Kidney epithelial cell (primary cell): Measurements from ENCODE around the gene JUNB. TPM values are rescaled to one million over a fixed set of nuclear protein-coding genes. Genes with fewer than 3 reads are reported as not detected.

Experiments used
- DNase-seq: peaks from one replicate; pipeline ENCODE4 v3.0.0-alpha.2; 2010; ENCODE audit warnings: low read depth
- H3K27me3 ChIP-seq: 2 replicates; pipeline ENCODE4 v1.6.0; 2011; ENCODE audit warnings: low read length; ENCODE audit not compliant: control insufficient read depth, insufficient read depth
- H3K36me3 ChIP-seq: 2 replicates; pipeline ENCODE4 v1.5.1; 2011; ENCODE audit warnings: low read length; ENCODE audit not compliant: control insufficient read depth, insufficient read depth
- H3K4me3 ChIP-seq: 2 replicates; pipeline ENCODE4 v1.5.1; 2011; ENCODE audit warnings: low read depth, mild to moderate bottlenecking, control low read depth, low read length
- total RNA-seq: library from RNA; depleted of rRNA; stranded (reverse); fragments of >200 nt; gene quantifications from 2 replicates; pipeline ENCODE4 v1.2.3, GENCODE V29; 2015
- TF ChIP-seq, protein P1 (sequence below): IDR thresholded peaks from 2 replicates; pipeline ENCODE4 v1.5.1; 2011; ENCODE audit warnings: mild to moderate bottlenecking, moderate library complexity, low read length, control low read depth, inconsistent platforms; ENCODE audit not compliant: insufficient read depth, poor library complexity, severe bottlenecking

JUNB gene
- total RNA-seq, 1 donor from 2014 or later = 395 TPM

DNA sequence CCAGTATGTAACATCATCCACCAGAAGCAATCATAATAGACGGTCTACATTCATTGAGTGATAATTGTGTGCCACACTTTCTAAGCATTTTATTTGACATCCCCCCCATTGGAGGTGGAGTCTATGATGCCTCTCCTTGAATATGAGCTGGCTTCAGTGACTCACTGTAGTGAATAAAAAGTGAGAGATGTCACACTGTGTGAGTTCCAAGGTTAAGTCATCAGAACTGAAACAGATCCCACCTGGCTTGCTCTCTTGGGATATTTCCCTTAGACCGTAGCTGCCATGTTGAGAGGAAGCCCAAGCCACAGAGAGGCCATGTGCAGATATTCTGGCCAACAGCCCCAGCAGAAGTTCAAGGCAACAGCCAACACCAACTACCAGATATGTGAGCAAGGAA is 30.5 kb downstream of the JUNB start:
- TF ChIP-seq, protein P1, sequence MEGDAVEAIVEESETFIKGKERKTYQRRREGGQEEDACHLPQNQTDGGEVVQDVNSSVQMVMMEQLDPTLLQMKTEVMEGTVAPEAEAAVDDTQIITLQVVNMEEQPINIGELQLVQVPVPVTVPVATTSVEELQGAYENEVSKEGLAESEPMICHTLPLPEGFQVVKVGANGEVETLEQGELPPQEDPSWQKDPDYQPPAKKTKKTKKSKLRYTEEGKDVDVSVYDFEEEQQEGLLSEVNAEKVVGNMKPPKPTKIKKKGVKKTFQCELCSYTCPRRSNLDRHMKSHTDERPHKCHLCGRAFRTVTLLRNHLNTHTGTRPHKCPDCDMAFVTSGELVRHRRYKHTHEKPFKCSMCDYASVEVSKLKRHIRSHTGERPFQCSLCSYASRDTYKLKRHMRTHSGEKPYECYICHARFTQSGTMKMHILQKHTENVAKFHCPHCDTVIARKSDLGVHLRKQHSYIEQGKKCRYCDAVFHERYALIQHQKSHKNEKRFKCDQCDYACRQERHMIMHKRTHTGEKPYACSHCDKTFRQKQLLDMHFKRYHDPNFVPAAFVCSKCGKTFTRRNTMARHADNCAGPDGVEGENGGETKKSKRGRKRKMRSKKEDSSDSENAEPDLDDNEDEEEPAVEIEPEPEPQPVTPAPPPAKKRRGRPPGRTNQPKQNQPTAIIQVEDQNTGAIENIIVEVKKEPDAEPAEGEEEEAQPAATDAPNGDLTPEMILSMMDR = no peak
- peaks cover 8% of the 10 kb centered on the region for H3K27me3 ChIP-seq
- no peak overlapping the region for H3K4me3 ChIP-seq
- no peak for DNase-seq
- H3K36me3 ChIP-seq = no peaks in the 10 kb centered on the region

DNA sequence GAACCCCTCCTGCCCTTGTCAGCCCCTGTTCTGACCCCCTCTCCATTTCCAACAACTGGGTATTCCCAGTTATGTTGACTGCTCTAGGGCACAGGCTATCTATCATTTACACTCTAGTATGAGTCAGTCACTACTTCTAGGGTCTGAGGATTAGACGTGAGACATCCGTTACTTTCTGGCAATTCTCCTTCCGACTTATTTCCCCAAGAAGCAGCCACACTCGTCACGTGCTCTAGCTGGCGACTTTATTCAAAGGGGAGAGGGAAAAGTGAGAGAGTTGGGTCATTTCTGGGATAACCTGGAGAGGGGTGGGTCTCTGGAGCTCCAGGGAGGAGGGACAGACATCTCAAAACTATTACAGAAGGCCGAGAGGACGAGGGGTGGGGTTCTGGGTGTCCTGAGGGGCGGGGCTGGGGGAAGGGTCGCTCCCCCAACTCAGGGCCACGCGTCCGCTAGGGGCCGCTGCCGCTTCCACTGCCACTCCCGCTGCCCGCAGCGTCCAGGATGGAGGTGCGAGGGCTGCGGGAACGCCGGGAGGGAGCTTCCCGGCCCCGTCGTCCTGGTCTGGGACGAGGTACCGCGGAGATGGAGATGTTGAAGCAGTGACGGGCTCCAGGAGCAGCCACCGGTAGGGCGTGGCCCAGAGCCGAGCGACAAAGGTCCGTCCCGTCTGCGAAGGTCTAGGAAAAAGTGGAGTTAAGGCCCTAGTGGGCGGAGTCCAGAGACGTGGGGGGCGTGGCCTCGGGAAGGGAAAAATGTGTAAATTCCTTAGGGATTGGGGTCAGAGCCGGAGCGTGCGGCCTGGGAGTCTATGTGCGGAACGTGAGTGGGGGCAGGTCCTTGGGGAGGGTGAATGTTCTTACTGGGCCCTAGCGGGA is 34.2 kb downstream of the JUNB start:
- peaks cover 24% of the 10 kb centered on the region for H3K27me3 ChIP-seq

DNA sequence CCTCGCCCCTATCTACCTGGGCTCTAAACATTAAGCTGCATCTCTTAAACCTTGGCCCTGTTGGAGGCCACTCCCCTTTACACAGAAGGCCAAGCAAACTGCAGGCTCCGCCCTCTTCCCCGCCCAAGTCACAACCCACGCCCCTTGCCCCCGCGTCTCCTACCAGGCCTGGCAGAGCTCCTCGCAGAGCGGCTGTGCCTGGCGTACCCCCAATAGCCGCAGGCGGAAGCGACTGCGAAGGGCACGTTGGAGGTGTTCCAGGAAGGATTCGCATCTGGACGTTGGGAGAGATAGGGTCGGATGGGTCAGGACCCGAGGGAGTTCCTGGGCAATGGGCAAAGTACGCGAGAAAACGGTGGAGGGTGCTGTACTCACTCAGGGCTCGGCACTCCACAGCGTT is 37.2 kb downstream of the JUNB start:
- DNase-seq = no peak
- Histone ChIP-seq H3K36me3 (no peaks in the 10 kb centered on the region), H3K4me3 (no peak overlapping the region), H3K27me3 (peaks cover 37% of the 10 kb centered on the region)
- TF ChIP-seq, protein P1 = no peak

More for the DNA sequence above, 34.2 kb downstream of the JUNB start:
- no peaks in the 10 kb centered on the region for H3K36me3 ChIP-seq
- H3K4me3 ChIP-seq = no peak overlapping the region
- DNase-seq = no peak
- TF ChIP-seq, protein P1 = peak; percentile 70

DNA sequence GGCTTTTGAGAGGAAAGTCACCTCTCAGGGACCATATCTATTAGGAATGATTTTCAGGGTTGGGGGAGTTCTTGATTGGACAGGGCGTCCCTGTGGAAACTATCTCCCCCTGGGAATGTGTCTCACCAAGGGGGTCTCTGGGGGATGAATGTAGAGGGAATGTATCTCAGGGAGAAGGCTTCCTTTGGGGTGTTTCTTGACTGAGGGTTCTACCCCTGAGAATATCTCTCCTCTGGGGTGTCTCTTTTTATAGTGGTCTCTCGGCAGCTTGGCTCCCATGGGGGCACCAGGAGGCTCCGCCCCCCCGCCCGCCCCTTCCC is 42.1 kb downstream of the JUNB start:
- Histone ChIP-seq H3K27me3 (peaks cover 71% of the 10 kb centered on the region), H3K36me3 (no peaks in the 10 kb centered on the region), H3K4me3 (no peak overlapping the region)
- DNase-seq = no peak
- TF ChIP-seq, protein P1 = no peak

DNA sequence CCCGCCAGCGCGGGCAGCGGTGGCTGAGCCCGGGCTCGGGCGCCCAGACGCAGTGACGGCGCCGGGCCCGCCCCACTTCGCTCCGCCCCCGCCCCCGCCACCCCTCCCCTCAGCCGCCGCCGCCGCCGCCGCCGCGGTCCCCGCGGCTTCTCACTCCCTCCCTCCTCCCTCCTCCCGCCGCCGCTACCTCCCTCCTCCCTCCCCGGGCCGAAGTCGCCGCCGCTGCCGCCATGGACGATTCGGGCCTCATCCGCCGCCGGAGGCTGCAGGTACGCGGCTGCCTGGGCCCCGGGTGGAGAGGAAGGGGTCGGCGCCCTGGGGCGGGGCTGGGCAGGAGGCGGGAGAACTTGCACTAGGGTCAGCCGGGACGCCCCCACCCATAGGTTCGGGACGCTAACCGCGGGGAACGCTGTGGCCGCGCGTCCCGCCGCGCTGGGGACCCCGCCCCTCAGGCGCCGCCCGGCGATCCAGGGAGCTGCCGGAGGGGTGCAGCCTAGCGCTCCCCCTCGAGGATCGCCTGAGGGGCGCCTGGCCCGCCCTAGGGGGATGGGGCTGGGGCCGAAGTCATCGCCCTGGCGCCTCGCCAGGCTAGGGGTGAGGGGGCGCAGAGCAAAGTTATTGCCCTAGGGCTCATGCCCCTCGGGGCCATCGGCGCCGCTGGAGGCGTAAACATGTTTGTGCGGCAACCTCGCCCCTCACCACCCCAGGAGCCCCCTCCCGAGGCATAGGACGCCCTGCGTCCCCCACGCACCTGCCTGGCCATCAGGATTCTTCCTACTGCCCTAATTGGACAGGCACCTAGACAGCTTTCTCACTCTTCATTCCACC is 42.7 kb downstream of the JUNB start:
- TF ChIP-seq, protein P1 = no peak
- Histone ChIP-seq H3K27me3 (peaks cover 73% of the 10 kb centered on the region), H3K36me3 (no peaks in the 10 kb centered on the region), H3K4me3 (peak overlapping the region; percentile 41)
- DNase-seq = no peak
